ENCODE results near the gene SPATA31C1. TPM values are rescaled to one million over a fixed set of nuclear protein-coding genes. Genes with fewer than 3 reads are reported as not detected.

SPATA31C1 gene
- total RNA-seq, 1 experiment from 2014 or later: 0.15 TPM

- no CpG with 5 or more reads among the region's 7 CpGs for WGBS (ENCODE audit: extremely low coverage, insufficient read length, low lambda C conversion rate)
Observed at GRCh38 chr9:87957839-87958238, 40.1 kb downstream of the SPATA31C1 start.

More at GRCh38 chr9:87957839-87958238, 40.1 kb downstream of the SPATA31C1 start:
- Mint-ChIP-seq H3K27me3 (ENCODE audit: low read depth) (peaks cover 2% of the 10 kb centered on the region; the same call in 1 of the 2 replicates), H3K4me1 (no peaks in the 10 kb centered on the region), H3K9me3 (peaks cover 10 to 14% of the 10 kb centered on the region in 2 experiments), H3K4me3 (no peak overlapping the region), H3K36me3 (ENCODE audit: insufficient read depth in 1 of 3, low read depth in 3 of 3) (peaks cover 0 to 11% (median 8%) of the 10 kb centered on the region in 3 experiments; a peak in 5 of 7 replicates), H3K27ac (no peak overlapping the region)
- Histone ChIP-seq H3K79me1 (ENCODE audit: insufficient read depth, low read depth, low read length, poor library complexity, severe bottlenecking) (no peaks in the 10 kb centered on the region), H2BK15ac (ENCODE audit: low read depth, low read length) (no peak overlapping the region), H3K9me3 (ENCODE audit: control insufficient read depth, low read depth, low read length) (peaks cover 7% of the 10 kb centered on the region), H3K4me1 (ENCODE audit: insufficient read depth, low read length) (no peaks in the 10 kb centered on the region), H2BK20ac (ENCODE audit: low read depth, low read length, poor library complexity, severe bottlenecking) (no peak overlapping the region), H3T11ph (ENCODE audit: low read length) (no peak overlapping the region), H3K23ac (ENCODE audit: insufficient read length, low read depth, low read length) (no peak overlapping the region), H3K27me3 (ENCODE audit: insufficient read depth, low read length) (no peaks in the 10 kb centered on the region), H3K27ac (ENCODE audit: insufficient read length, low read depth, low read length) (no peak overlapping the region), H2BK5ac (ENCODE audit: insufficient read length, low read length) (no peak overlapping the region), H3K4ac (ENCODE audit: low read depth, low read length) (no peak overlapping the region), H3K79me2 (ENCODE audit: insufficient read depth, low read length) (no peaks in the 10 kb centered on the region), H3K9ac (ENCODE audit: extremely low read depth, insufficient read length, low read length) (no peak overlapping the region), H3K23me2 (ENCODE audit: insufficient read length, low read depth, low read length, poor library complexity, severe bottlenecking) (no peaks in the 10 kb centered on the region), H3K56ac (ENCODE audit: insufficient read length, low read depth, low read length) (no peak overlapping the region), H4K91ac (ENCODE audit: insufficient read length, low read depth, low read length) (no peak overlapping the region), H2AFZ (ENCODE audit: low read length) (no peak overlapping the region), H2BK120ac (ENCODE audit: low read depth, low read length, poor library complexity, severe bottlenecking) (no peak overlapping the region), H4K20me1 (ENCODE audit: control insufficient read depth, insufficient read depth, insufficient read length) (no peaks in the 10 kb centered on the region), H2BK12ac (ENCODE audit: insufficient read length, low read depth, low read length) (no peak overlapping the region), H2AK5ac (ENCODE audit: insufficient read length, low read length) (no peak overlapping the region), H3K18ac (ENCODE audit: insufficient read length, low read depth, low read length) (no peak overlapping the region), H3K4me2 (ENCODE audit: insufficient read depth, insufficient read length, low read length) (no peak overlapping the region), H3K14ac (ENCODE audit: insufficient read depth, low read length) (no peak overlapping the region), H4K5ac (ENCODE audit: insufficient read length, low read depth, low read length) (no peak overlapping the region), H4K8ac (replicated peaks; ENCODE audit: insufficient read length, low read depth, low read length) (no peak overlapping the region)
- TF ChIP-seq CTCF (conservative IDR thresholded peaks at IDR 0.05): no peak
- DNase-seq: no peak

All from H9 (cell line).